ENCODE results near the gene MRPL20.

DNA sequence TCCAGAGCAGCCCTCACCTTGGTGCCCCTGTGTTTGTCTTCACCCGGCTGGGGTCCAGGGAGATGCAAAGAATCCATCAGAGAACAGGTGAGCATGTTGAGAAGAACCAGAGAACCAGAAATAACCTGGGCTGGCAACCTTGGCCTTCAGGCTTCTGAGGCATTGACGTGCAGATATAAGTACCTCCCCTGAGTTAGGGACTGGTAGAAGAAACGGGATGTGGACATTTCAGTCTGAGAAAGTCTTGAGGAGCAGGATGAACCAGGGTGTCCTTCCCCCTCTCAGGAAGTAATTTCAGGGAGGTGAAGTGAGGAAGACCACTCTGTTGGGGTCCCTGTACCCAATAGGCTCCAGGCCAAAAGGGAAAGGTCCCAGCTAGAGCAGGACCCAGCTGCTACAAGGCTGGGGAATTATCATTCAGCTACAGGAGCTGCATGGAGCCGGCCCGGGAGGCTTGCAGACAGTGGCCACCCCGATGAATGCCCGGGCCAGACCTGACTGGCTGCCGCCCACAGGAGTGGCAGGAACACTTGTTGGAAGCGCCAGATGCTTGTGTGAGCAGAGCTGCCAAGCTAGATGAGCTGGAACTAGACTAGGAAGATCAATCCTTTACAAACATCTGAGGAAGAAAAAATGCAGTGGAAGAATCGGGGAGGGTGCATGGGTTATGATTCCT lies 30.4 kb downstream of the MRPL20 start:
- TF ChIP-seq CTCF (IDR thresholded peaks at IDR 0.05): no peak
- no peak for TF ChIP-seq ZFX (IDR thresholded peaks at IDR 0.05; ENCODE audit: borderline replicate concordance)

Measured in 22Rv1 (cell line).